PFSK-1 (cell line): ENCODE measurements around the gene MPPED1.

Source experiments
- POLR2AphosphoS5 ChIP-seq: IDR thresholded peaks from 2 replicates; pipeline ENCODE4 v1.6.1; 2012; ENCODE audit warnings: low read depth, mild to moderate bottlenecking, control low read depth, low read length, moderate library complexity
- TAF1 ChIP-seq: IDR thresholded peaks from 2 replicates; pipeline ENCODE4 v1.6.1; 2012; ENCODE audit warnings: low read length, control low read depth, borderline replicate concordance; ENCODE audit not compliant: insufficient read depth
- TF ChIP-seq, protein P1 (sequence below), 2 experiments: IDR thresholded peaks; 2 replicates each; pipeline versions ENCODE4 v1.6.1 to v1.8.0; 2011 to 2012; ENCODE audit warnings: low read depth in 2 of 2, low read length in 2 of 2, control low read depth in 1 of 2, inconsistent platforms in 1 of 2, mild to moderate bottlenecking in 1 of 2, moderate library complexity in 1 of 2; ENCODE audit not compliant: insufficient read depth in 1 of 2

DNA sequence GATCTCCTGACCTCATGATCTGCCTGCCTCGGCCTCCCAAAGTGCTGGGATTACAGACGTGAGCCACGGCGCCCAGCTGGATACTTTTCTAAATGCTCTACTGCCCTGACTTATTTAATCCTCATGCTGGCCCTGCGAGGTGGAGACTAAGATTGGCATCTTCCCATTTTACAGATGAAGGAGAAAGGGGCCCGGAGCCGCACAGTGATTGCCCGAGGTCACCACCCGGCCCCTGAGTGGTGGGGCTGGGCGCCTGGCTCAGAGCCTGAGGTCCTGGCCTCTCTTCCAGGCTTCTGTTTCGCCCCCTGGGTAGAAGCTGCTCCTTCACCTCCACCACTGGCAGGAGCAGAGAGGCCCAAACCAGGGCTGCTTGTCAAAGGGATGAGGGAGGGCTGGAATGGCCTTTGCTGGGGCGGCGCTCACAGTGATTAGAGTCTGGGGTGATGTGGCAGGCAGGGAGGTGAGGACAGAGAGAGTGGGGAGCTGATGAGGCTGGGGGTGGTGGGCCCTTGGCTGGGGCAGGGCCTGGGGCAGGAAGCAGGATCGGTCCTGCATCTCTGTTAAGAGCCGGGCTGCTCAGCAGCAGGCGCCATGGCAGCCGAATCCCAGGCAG lies 15.4 kb upstream of the MPPED1 start:
- TF ChIP-seq POLR2AphosphoS5 (no peak), TAF1 (no peak)
- TF ChIP-seq, protein P1, sequence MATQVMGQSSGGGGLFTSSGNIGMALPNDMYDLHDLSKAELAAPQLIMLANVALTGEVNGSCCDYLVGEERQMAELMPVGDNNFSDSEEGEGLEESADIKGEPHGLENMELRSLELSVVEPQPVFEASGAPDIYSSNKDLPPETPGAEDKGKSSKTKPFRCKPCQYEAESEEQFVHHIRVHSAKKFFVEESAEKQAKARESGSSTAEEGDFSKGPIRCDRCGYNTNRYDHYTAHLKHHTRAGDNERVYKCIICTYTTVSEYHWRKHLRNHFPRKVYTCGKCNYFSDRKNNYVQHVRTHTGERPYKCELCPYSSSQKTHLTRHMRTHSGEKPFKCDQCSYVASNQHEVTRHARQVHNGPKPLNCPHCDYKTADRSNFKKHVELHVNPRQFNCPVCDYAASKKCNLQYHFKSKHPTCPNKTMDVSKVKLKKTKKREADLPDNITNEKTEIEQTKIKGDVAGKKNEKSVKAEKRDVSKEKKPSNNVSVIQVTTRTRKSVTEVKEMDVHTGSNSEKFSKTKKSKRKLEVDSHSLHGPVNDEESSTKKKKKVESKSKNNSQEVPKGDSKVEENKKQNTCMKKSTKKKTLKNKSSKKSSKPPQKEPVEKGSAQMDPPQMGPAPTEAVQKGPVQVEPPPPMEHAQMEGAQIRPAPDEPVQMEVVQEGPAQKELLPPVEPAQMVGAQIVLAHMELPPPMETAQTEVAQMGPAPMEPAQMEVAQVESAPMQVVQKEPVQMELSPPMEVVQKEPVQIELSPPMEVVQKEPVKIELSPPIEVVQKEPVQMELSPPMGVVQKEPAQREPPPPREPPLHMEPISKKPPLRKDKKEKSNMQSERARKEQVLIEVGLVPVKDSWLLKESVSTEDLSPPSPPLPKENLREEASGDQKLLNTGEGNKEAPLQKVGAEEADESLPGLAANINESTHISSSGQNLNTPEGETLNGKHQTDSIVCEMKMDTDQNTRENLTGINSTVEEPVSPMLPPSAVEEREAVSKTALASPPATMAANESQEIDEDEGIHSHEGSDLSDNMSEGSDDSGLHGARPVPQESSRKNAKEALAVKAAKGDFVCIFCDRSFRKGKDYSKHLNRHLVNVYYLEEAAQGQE (IDR thresholded peaks at IDR 0.05; ENCODE audit: insufficient read depth in 1 of 2, low read depth in 2 of 2, low read length in 2 of 2), result no peak
